NCI-H345 (cell line): ENCODE measurements around the gene MYCL.
"Not testable (repeated sequence)": the region's sequence is repeated elsewhere in the genome, so short reads cannot be mapped to it uniquely, and the experiment has no call there.

ENCODE experiments used
- DNase-seq: peaks from one replicate; lab custom pipeline; 2025; lab: John Stamatoyannopoulos, UW

Gene MYCL

DNA sequence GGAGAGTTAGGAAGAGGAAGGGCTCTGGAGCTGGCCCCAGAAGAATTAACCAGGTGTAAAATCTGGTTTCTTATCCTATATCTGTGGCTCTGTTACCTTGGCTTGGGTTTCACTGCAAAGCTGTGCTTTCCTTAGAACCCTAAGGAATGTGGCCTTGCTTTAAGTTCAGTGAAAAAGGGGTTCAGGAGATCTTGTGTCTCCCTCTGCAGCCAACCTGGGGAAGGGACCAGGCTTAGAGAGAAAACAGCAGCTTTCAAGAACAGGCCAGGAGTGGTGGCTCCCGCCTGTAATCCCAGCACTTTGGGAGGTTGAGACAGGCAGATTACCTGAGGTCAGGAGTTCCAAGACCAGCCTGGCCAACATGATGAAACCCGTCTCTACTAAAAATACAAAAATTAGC, 16.1 kb upstream of the MYCL start:
- no peak for DNase-seq

DNA sequence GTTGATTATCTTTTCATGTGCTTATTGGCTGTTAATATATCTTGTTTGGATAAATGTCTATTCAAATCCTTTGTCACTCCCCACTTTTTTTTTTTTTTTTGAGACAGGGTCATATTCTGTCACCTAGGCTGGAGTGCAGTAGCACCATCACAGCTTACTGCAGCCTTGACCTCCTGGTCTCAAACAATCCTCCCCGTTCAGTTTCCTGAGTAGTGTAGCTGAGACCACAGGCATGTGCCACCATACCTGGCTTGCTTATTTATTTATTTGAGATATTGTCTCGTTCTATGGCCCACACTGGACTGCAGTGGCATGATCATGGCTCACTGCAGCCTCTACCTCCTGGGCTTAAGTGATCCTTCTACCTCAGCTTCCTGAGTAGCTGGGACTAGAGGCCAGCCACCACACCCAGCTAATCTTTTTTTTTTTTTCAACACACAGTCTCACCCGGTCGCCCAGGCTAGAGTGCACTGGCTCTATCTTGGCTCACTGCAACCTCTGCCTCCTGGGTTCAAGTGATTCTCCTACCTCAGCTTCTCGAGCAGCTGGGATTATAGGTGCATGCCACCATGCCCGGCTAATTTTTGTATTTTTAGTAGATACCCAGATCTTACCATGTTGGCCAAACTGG, 13.9 kb upstream of the MYCL start:
- no peak for DNase-seq

DNA sequence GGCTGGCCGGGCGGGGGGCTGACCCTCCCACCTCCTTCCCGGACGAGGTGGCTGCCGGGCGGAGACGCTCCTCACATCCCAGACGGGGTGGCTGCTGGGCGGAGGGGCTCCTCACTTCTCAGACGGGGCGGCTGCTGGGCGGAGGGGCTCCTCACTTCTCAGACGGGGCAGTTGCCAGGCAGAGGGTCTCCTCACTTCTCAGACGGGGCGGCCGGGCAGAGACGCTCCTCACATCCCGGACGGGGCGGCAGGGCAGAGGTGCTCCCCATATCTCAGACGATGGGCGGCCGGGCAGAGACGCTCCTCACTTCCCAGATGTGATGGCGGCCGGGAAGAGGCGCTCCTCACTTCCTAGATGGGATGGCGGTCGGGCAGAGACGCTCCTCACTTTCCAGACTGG, 11.4 kb upstream of the MYCL start:
- not testable (repeated sequence) for DNase-seq

DNA sequence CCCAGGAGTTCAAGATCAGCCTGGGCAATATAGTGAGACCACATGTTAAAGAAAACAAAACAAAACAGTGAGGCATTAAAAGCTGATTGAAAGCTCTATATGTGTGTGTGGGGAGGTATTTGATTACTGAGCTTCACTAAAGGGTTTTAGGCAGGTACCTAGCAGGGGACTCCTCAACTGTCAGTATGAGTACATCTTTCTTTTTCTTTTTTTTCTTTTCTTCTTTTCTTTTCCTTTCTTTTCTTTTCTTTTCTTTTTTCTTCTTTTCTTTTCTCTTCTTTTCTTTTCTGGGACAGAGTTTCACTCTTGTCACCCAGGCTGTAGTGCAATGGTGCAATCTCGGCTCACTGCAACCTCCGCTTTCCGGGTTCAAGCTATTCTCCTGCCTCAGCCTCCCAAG, 8.5 kb upstream of the MYCL start:
- no peak for DNase-seq

DNA sequence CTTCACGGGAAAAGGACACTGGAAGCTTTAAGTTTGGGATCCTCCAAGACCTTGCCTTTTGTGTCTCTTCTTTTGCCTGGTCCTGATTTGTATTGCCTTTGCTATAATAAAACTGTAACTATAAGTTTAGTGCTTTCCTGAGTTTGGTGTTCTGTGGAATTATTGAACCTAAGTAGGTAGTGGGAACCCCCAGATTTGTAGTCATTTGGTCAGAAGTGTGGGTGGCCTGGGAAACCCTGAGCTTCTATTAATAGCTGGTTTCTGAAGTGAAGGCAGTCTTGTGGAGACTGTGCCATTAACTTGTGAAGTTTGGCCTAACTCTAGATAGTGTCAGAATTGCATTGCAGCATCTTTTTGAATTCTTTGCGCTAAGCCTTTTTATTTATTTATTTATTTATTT, 6.8 kb upstream of the MYCL start:
- no peak for DNase-seq

DNA sequence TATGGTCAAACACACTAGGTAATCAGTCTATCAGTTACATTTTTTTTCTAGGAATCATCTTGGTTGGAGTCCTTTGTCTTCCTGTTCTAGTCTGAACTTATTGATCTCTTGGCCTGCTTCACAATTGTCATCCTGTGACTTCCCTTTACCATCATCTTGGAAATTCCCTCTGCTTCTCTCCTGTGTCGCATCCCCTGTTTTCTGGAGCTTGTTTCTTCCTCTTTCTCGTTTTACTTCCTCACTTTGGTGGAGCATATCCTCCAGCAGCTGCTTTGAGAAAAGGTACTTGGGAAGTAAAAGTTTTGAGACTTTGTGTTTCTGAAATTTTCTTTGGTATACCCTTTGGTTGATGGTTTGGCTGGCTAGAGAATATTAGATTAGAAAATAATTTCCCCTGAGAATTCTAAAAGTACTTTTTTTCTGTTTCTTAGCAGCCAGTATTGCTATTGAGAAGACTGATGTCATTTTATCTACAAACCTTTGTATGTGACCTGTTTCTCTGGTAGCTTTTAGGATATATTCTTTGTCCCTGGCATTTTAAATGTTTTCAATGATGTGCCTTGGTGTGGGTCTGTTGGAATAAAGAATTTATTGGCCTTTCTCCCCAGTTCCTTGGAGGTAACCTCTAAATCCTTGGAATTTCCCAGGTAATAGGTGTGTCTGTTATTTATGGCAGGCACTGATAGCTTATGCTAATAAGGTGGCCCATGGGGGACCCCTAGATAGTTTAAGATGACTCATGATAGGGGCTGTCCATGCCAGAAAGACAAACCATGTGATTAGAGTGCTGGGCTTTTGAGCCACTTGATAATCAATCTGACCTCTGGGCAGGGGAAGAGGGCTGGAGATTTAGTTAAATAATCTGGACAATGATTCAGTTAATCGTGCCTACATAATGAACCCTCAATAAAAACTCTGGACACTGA, 6.1 kb upstream of the MYCL start:
- no peak for DNase-seq

DNA sequence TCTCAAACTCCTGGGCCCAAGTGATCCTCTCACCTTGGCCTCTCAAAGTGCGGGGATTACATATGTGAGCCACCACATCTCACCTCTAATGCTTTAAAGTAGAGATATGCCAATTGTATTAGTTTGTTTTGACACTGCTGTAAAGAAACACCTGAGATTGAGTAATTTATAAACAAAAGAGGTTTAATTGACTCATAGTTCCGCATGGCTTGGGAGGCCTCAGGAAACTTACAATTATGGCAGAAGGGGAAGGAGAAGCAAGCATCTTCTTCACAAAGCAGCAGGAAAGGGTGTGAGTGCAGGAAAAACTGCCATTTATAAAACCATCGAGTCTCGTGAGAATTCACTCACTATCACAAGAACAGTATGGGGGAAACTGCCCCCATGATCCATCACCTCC, 3.5 kb upstream of the MYCL start:
- DNase-seq = no peak

DNA sequence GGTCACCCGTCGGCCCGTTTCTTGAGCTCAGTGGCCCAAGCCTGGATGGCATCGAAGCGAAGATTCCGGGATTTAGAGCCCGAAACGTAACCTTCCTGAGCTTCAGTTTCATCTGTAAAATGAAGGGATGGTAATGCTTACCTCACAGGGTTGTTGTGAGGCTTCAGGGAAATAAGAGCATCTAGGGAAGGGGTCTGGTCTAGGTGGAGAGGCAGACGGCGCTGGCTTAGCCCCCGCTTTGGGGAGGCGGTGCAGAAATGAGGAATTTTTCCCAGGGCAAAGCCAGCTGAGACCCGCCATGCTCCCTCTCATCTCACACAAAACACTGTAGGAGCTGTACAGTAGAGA, 717 bp upstream of the MYCL start:
- no peak for DNase-seq

DNA sequence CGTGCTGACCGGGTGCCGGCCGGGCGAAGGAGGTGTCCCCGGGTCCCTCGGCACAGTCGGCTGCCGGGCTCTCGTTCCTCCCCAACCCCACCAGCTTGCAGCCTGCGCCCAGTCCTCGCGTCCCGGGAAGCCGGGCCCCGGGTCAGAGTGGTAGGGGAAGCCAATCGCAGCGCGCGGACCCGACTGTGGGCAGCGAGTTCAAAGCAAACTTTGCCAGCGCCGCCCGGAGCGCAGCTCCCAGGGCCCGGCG, 328 bp downstream of the MYCL start:
- no peak for DNase-seq

DNA sequence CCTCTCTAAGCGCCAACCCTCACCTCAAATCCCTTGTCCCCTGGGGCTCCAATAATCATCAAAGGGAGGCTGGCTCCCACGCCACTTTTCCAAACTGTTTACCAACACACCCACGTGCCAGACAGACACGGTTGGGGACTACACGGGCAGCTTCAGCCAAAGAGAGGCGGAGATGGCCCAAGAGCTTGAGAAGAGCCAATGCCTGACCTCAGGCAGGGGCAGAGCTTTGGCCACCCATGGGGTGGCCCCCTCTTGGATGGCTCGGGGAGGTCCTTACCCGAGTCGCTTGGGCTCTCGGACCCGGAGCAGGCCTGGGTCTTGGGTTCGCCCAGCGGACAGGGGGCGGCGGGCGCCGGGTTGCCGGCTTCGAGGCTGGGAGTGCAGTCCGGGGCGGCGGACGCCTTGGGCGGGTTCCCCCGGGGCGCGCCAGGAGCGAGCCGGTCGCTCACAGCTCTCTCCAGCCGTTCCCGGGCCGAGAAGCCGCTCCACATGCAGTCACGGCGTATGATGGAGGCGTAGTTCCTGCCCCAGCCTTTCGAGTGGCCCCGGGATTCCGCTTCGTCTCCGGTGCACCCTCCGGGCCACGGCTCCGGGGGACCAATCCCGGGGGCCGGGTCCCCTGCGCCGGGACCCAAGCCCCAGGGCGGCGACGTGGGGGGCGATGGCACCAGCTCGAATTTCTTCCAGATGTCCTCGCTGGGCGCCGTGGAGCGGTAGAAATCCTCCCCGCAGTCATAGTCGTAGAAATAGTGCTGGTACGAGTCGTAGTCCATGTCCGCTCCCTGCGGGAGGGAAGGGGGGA, 854 bp downstream of the MYCL start:
- peak; percentile 36 for DNase-seq

DNA sequence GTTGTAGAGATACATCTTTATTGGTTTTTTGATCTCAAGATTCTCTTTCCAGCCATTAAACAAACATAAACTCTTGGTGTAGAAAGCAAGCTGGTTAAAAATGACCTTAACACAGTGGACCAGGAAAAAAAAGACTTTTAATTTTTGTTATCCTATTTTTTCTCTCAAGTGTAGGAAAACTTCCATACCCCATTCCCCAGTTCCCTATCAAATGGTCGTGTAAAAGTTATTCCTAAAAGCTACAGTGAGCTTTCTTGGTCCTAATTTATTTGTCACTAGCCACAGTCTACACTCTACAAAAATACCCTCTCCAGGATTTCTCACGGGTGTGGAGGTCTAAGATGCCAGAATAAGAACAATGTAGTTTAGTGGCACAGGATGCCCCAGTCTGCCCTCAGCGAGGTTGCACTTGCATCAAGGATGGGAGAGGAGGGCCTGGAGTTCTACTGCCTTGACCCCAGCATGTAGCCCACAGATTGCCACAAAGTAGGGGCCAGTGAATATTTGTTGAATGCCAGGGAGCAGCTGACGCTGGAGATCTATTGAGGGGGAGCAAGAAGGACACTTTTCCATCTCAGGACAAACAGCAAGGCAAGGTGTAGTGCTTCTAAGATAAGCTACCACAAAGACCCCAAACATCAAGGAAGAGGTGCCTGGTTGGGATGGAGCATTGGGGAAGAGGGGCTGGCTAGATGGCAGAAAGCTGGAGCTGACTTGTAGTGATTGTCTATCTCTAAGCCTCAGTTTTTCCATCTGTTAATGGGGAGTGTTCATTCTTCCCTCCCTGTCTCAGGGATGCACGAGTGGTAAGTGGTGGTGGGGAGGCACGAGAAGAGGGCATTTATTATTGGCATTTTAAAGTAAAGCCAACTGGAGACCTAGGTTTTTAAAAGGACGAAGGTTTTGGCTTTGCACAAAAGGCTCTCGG, 1.8 kb downstream of the MYCL start:
- DNase-seq = no peak

DNA sequence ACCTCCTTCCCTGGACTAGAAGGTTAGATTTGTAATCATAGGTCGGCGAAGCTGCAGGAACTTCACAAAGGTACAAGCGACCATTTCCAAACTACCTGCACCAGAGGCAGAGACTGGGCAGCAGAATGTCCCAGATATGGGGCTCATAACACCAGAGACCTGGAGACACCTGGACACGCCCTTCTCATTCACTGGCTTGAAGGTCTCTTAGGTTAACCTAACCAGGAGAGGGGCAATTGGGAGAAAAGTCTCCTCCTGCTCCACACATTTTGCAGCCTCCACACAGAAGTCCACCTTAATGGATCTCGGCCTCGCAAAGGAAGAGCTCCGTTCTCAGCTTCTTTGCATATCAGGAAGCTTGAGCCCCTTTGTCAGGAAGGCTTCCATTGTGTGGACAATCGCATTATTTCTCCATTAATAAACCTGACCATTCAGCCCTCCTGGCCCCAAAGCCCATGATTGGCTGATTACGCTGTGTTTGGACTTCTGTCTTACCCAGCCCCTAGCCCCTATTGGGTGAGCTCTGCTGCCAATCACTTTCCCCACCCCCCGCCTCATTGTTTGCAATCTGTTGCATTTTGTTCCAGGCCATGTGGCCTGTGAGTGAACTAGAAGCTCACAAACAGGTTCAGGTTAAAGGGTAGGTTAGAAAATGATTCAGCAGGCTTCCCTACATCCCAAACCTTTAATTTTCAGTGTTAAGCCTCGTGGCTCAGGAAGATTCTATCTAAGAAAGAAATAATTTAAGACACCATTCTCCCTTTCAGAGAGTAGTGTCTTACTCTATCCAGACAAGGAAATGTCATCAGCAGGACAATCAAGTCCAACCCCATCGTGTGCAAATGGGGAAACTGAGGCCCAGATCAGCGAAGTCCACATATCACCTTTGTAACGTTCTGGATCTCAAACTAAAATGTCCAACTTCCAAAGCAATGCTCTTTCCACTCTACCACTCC, 2.8 kb downstream of the MYCL start:
- DNase-seq = peak; percentile 46

DNA sequence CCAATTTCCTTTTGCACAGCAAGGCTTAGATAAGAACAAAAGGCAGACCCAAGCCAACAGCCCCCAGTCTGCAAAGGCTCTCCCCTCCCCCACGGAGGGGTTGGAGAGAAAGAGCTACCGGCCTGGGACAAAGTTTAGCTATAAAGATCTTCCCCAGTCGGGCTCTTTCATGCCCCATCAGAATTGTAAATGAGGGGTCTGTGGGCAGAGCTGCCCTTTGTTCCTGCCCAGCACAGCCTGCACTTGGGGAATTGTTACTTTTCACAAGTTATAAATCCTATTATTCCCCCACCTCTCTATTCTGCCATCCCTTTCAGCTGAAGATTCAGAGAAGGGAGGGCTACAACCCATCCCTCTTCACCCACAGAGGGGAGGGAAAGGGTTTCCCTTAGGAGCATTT, 3.5 kb downstream of the MYCL start:
- DNase-seq = no peak

DNA sequence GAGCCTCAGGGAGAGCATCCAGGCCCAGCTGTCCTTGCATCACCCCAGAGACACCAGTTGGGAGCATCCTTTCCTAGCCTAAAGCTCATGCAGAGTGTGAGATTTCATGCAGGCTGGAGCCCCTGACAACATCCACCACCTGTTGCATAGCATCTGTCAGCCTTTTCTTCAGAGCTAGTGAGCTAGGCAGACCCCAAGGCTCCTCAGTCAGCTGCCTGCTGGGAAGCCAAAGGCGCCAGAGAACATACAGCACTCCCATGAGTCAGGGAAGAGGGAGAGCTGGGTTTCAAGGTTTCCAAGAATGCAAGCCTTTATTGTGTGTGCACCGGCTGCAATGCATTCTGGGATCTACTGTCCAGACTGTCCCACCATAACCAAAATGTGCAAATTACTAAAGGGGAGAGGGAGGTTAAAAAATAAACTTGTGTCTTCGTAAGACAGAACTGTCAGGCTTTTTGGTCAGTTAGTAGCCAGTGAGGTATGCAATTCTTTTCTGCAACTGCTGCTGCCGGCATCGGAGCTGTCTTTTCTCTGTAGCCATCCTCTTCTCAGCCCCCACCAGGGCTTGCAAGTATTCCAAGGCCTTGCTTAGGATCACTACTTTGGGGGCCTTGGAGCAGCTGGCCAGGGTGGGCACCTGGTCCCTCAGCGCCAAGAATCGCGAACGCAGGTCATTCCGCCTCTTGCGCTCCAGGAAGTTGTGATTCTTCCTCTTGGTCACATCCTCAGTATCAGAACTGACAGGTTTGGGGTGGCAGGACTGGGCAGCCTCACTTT, 4.6 kb downstream of the MYCL start:
- DNase-seq = no peak

DNA sequence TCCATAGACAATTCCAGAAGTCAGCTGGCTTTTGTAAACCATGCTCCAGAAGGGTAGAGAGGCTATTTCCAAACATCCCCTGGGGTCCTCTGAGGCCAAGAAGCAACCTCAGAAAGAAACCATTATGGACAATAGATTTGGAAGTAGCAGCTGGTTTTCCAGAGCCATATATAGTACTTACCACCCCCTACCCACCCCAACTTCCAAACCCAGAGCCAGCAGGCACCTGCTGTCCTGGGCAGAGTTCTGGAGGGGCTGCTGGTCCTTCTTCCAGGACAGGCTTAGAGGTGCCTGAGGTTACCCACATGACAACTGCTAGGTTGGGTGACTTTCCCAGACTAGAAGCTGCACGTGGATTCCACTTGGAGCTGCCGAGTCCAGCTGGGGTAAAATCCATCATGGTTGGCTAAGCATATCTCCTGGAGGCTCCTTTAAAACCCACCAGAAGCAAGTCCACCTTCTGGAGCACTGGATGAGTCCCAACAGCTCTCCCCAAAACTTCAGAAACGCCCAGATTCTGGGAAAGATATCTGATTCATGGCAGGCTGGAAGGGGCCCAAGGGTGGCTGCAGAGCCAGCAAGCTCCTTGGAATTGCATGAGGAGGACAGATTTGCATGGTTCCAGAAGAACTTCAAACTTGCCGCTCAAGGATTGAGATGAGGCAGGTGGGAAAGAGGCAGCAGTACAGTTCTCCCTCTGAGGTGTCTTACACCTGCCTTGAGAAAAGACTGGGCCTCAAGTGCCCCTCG, 5.8 kb downstream of the MYCL start:
- no peak for DNase-seq

DNA sequence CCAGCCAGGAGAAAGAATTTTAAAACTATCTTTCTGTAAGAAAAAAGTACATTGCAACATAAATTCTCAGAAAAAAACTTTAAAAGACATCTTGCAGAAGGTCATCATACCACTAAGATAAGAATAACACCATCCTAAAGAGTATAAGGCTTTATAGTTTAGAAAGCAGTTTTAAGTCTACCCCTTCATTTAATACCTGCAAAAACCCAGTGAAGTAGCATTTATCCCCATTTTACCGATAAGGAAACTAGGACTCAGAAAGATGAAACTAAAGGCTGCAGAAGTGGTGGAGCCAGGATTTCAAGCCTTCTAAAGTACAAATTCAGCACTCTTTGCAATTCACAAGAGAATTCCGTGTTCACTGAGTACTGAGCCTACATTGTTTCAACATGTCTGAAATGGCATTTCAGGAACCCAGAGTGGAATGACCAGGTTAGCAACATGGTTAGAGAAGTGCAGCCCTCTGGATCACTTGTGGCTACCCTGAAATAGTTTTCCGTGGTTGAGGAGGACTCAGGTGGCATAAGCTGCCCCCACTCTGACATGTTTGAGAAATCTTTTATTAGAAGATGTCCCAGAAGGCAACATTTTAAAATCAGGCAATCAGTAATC, 6.7 kb downstream of the MYCL start:
- DNase-seq = no peak

DNA sequence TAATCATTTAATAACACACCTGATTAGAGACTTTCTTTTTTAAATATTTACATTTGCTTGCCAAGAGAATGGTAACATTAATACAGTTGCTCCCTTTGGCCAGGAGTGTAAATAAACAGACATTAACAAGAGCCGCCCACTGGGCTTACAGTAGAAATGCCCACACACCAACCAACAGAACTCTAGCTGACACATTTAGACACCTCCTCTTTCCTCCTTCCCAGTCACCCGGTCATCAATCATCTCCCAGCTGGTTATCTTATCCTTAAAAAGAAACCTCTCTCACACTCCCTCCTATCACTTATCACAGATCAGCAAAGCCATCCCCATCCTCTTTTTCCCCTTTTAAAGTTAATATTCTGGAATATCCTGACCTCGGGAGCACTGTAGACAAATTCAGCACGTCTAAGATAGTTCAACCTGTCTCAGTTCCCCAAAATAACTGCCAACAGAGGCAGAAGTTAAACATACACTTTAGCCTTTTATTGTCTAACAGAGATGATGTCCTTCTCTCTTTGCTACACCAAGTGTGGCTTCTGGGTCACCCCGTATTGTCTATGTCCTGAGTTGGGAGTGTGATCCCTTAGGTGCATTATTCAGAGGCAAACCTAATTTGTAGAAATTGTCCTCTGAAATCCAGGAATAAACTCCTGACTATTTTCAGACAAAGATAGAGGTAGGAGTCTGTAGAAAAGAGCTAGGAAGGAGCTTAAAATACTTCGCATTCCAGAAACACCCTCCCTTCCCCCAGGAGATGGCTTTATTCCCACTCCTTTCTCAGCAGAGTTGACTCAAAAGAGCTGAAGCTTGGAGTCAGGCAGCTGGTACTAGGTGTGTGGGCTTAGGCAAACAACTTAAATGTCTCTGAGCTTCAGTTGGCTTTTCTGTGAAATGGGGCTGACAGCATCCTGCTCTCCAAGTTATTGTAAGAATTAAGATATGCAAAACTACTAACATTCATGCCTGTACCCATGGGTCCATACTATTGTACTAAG, 8.8 kb downstream of the MYCL start:
- DNase-seq = peak; percentile 16

DNA sequence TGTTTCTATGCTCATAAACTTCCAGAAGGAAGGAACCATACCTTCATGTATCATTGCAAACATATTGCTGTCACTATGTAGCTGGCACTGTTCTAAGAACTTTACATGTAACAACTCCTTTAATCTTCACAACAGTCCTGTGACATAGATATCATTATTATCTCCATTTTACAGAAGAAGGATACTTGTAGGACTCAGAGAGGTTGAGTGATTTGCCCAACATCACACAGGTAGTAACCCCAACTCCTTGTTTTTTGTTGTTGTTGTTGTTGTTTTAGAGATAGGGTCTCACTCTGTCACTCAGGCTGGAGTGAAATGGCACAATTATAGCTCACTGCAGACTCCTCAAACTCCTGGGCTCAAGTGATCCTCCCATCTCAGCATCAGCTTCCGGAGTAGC, 10.8 kb downstream of the MYCL start:
- no peak for DNase-seq
